Activated T-cell treated with anti-CD3 and anti-CD28 coated beads for 1 hour (primary cell): ENCODE data around the gene NPRL2.

Experiments used
- DNase-seq: peaks from one replicate; pipeline ENCODE4 v3.0.0-alpha.2; 2020; ENCODE audit warnings: low read depth

The NPRL2 gene

DNA sequence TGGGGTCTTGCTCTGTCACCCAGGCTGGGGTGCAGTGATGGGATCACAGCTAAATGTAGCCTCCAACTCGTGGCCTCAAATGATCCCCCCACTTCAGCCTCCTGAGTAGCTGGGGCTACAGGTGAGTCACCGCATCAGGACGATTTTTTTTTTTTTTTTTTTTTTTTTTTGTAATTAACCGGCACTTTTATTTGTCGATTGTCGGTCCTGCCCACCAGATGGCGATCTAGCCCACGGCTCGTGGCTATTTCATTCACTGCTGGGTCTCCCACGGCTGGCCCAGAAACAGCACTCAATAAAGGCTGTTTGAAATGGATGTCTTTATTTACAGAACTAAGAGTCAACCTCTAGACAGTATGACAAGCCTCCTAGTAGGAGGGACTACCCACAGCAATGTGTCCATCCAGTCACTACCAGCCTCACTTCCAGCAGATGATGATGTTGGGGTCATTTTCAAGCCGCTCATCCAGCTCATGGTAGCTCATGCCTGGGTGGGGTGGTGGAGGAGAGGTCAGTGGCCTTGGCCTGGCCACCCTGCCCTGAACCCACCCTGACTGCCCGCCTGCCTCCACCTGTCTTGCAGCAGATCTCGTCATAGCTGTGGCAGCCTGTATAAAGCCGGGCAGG lies 3.3 kb downstream of the NPRL2 start:
- DNase-seq: peak; percentile 64

DNA sequence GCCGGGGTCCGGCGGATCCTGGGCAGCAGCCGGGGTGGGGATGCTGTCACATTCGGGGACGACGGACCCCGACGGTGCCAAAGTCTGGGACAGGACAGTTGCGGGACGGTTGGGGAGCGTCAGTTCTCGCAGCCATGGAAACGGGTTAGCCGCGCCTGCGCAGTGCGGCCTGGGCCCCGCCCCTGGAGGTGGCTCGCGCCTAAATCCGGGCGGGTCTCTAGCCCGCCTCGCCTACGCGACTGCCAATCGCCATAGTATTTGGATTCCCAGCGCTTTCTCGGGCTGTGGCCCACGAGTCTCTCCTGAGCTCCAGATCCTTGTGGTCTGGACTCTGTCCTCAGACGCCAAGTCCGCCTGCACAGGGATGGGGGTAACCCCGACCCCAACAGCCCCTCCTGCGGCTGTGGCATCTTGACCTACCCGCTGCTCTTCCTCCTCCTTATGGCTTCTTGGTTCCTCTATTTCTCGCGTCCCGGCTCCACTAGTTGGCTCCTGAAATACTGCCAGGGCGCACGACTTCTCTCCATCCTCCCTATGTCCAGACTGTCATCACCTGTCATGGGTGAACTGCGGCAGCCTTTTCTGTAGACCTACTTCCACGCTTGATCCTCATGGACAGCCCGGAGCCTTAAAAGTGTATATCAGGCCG lies 4.9 kb downstream of the NPRL2 start, which contains the start of gene ZMYND10:
Gene ZMYND10 (minus strand): TSS at position 147 of the 649 bp plus-strand sequence. CDS start 153 bp downstream, outside the sequence.
- DNase-seq: peak; percentile 73

DNA sequence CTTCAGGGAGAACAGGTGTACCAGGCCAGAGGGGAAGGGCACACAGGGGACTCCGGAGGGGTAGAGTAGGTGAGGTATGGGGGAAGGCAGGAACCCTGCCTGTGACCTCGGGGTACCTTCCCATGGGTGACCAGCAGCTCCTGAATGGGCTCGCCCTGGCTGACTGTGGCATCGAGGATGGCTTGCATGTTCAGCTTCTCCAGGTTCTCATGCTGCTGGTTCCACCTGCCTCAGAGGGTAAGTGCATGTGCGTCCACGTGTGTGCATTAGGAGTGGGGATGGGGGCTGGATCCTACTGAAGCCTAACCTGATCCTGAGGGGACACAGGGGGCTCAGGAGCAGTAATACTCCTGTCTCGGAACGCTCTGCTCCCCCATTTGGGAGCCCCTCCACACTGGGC lies 5.6 kb downstream of the NPRL2 start:
- DNase-seq: no peak

DNA sequence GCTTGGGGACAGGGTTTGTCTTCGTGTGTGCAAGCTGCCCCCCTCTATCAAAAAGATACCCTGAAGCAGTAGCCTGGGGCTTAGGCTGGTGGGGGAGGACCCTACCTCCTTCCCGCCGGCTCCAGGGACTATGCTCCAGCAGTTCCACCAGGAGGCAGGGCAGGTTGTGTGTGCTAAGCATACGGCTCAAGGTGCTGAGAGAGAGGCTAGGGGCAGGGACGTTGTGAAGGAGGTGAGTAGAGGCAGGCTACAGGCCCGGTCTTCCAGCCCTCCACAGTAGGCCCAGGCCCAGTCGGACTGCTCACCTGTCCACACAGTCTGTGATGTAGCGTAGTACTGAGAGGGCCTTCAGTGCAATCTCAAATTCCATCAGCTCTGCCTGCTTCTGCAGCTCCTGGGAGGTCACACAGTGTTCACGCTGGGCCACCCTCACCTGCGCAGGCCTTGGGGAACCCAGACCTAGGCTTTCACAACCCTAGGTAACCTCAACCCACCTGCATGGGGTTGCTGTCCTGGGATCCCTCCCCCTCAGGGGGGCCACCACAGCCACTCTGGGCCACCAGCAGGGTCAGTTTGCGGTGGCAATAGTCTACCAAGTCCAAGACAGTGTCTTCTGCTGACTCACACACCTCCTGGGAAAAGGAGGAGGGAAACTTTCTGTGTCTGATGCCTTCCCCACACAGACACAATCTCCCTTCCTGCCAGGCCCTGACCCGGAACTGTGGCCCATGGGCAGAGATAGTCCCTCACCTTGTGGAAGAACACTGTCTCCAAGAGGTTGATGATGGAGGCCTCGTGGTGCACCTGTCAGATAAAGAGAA lies 7.6 kb downstream of the NPRL2 start:
- no peak for DNase-seq

DNA sequence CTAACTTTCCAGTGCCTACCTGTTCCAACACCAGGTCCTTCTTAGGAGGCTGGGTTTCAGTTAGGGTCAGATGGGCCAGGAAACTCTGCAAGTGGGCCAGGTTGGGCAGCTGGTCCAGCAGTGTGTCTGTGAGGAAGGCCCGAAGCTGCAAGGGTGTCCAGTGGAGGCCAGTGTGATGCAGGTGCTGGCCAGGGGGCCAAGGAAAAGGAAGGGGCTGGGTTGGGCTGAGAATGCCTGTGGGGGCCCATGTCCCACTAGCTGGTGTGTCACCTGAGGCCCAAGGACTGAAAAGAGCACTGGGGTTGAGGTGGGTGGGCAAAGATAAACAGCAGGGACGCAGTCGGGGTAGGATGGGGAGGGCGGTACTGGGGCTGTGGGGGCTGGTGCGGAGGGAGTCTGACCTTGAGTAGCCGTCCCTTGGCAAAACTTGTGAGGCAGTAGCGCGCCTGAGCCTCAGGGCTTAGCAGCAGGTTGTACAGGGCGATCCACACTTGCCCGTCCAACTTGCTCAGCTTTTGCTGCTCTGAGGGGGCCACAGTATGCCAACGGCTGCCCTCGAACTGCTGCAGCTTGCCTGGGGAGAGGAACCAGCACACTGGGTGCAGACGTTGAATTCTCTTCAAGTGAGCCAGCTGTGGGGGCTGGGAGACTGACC lies 8.5 kb downstream of the NPRL2 start:
- no peak for DNase-seq

DNA sequence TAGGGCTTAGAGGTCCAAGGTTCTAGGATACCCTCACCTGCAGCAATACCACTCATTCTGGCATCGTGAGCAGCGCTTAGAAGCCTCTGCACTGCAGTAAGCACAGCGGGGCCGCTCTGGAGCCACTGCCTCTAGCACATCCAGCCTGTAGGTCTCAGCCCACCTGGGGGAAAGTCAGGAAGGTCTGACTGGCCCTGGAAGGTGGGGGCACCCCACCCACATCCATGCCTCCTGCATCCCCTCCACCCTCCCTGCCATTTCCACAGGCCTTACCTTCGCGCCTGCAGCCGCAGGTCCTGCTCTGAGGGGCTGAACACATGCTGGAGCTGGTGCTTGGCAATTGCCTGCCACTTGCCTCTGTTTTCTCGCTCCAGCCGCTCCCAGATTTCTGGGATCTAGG lies 9.0 kb downstream of the NPRL2 start:
- no peak for DNase-seq

DNA sequence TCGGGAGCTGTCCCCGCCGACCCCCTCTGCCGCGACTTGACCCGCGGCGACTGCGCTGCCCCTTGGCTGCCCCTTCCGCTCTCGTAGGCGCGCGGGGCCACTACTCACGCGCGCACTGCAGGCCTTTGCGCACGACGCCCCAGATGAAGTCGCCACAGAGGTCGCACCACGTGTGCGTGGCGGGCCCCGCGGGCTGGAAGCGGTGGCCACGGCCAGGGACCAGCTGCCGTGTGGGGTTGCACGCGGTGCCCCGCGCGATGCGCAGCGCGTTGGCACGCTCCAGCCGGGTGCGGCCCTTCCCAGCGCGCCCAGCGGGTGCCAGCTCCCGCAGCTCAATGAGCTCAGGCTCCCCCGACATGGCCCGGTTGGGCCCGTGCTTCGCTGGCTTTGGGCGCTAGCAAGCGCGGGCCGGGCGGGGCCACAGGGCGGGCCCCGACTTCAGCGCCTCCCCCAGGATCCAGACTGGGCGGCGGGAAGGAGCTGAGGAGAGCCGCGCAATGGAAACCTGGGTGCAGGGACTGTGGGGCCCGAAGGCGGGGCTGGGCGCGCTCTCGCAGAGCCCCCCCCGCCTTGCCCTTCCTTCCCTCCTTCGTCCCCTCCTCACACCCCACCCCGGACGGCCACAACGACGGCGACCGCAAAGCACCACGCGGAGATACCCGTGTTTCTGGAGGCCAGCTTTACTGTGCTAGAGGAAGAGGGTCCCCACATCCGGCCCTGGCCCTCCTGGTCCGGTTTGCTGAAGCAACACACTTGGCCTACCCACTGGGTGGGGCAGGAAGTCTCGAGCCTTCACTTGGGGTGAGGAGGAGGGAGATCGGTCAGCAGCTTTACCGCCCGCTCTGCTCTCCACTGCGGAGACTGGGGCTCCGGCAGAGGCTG lies 9.9 kb downstream of the NPRL2 start, which contains the start of gene RASSF1:
Gene RASSF1 (minus strand): TSS at position 389 of the 882 bp plus-strand sequence. CDS start 31 bp downstream, at position 358.
- DNase-seq: peak; percentile 47

DNA sequence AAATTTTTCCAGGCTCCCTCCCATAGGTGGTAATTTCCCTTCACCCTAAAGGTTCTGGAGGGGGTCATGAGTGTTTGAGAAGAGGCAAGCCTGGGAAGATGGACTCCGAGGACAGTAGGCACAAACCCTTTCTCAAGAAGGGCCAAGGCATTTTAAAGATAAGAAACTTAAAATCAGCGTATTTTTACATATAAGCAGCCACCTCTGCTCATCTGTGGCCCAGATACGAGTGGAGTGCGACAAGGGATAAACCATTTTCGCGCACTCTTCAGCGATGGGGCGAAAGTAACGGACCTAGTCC lies 10.5 kb downstream of the NPRL2 start:
- no peak for DNase-seq

DNA sequence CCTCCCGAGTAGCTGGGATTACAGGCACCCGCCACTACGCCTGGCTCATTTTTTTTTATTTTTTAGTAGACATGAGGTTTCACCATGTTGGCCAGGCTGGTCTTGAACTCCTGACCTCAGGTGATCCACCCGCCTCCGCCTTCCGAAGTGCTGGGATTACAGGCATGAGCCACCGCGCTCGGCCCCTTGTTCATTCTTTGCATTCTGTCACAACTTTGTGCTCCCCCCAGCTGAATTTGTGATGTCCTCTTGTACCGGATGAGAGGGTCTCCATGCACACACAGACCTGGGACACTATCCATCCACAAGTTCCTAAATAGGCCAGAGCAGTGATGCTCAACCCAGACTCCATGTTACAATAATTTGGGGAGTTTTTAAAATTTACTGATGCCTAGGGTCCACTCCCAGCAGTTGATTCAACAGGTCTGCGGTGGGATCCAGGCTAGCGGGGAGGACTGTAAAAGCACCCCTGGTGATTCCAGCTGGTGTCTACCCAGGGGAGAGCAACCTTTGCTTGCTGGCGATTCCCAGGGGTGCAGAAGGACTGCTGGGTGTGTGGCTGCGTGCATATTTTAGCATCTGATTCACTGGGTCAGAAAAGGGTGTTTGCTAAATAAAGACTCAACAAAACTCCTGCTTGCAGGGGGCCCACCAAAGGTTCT lies 11.0 kb downstream of the NPRL2 start:
- no peak for DNase-seq

DNA sequence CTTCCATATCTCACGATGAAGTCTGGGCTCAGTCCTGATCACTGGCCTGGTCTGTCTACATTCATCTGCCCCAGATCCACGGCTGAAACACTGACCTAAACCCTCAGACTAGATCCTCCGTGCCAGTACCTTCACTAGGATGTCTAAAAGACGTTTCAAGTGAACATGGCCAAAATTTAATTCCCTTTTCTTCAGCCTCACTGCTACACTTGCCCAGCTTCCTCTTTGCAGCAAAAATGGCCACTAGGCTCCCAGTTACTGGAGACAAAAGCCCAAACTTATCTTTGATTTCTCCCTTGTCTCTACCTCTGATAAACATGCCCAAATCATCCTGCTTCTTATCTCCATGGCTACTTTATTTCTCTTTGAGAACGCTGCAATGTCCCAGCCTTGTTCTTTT lies 11.6 kb downstream of the NPRL2 start:
- no peak for DNase-seq

DNA sequence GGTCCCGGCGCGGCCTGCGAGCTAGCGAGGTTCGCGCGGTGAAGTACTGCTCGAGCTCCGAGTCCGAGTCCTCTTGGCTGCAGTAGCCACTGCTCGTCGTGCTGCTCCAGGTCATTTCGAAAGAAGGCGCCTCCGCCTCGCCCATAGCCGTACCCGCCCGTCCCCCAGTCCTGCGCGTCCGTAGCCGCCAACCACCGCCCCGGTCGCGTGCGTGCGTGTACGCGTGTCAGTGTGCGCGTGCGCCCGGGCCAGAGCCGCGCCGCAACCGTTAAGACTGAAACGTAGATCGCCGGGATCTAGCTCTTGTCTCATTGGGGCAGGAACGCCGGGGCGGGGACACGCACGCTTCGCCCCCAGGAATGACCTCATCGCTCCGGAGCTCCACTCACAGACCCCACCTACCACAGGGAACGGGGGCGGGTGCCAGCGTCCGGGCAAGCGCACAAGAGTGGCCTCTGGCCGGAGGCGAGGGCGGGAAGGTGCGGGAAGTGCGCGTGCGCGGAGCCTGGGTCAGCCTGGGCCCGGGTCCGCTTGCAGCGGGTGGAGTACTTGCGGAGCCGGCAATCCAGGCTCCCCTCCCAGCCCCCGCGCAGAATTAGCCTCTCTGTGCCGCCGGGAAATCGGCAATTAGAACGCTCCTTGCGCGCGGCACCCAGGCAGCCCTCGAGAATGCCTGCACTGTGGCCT lies 13.3 kb downstream of the NPRL2 start:
- peak; percentile 85 for DNase-seq

DNA sequence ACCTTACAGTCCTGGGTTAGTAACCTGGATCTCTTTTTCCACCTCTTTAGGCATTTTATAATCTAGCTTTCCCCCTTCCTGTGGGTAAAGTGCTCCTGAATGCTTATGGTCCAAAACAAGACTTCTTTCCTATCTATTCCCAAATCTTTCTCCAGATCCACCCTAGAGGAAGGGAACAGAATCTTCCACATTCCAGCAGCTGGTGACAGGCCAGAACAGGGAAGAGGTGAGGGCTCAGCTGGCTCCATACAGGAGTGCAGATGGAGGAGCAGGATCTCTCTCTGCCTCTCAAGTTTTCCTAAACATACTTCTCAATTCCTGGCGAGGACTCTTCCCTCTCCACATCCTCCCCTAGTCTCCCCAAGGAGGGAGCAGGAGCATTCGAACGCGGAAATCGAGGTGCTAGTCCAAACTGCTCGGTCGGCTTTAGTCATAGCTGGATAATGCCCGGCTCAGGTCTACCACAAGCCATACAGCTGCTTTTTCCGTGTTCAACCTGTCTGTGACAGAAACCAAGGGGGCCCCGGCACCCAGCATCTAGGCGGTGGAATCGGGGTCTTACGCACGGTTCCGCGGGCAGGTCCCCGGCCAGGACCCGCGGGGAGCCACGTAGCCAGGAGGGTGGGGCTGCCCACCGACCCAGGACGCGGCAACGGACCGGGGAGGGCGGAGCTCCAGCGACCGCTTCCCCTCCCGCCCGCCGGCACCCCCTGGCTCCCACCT lies 14.0 kb downstream of the NPRL2 start:
- peak; percentile 26 for DNase-seq

DNA sequence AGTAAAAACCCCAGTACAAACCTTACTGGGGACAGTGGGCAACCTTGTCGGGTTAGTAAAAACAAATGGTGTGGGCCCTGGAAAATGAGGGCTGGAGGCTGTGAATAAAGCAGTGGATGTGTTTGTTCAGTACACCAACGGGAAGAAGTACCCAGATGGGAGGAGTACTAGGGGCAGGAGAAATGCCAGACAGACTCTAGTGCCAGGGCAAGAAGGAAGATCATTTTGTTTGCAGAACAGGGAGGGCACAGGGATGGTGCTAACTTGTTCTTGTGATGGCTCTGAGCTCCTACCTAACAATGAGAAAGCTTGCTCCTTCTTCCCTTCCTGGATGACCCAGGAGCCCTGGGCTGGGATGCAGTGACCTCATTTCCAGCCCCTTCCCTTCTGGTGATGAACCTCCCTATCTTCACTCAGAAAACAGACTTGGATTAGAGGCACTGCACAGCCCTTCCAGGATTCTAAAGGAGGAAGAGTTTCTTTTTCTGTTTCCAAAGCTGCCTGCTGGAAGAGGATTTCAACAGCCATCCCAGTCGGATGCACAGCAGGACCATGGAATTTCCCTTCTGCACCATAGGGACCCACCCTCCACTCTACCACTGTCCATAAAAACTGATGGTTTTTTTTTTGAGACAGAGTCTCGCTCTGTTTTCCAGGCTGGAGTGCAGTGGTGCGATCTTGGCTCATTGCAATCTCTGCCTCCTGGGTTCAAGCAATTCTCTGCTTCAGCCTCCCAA lies 16.1 kb downstream of the NPRL2 start:
- no peak for DNase-seq

DNA sequence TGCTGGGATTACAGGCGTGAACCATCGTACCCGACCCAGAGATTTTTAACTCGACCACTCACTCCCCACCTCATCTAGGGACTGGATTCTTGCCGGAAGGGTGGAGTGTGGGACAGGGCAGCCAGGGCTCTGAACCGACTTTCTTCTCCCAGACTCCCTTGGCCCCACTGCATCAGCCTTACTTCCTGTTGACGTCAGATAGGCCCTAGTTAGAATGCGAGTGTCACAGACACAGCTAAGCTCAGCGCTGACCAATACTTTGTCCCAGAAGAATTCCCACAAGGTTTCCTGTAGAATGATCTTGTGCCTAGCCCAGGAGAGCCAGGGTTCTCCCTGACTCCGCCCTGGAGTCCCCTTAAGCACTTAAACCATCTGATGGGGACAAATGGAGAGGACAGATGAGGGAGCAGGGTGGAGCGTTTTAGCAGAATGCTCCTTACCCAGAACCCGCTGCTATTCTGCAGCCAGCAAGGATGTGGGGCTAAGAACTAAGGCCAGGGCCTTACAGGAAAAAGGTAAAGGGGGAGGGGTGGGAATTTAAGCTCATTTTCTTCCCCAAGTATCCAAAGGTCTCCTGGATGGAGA lies 16.7 kb downstream of the NPRL2 start:
- DNase-seq: no peak

DNA sequence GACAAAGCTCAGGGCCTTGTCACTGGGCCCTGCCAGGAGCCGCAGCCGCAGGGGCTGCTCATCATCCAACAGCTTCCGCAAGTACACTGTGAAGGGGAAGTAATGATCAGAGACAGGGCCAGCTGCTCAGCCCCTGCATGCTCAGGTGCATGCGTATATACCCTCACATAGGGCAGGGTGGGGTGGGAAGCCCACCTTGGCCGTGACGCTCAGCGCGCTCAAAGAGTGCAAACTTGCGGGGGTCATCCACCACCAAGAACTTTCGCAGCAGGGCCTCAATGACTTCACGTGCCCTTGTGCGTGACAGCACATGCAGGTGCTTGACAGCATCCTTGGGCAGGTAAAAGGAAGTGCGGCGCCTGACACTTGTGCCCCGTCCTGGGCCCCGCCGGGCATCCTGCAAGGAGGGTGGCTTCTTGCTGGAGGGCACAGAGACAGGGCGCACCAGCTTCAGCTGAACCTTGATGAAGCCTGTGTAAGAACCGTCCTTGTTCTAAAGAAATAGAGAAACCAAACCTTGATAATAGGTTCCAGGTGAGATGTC lies 19.1 kb downstream of the NPRL2 start:
- DNase-seq: no peak

DNA sequence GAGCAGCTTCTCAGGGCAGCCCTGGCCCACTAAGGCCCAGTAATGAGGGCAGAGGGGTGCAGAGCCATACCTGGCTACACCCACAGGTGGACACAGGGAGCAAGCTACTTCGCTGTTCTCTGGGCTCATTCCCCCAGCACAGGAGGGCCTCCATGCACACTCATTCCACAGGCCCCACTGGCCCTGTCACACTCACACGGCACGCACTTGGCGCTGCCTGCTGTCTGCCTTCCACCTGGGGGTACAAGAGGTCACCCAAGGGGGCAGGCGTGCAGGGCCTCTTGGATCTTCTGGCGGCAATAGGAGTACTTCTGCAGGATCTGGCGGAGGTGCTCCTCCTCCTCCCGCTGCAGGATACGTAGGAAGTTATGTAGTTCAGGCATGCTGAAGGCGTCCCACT lies 20.2 kb downstream of the NPRL2 start:
- DNase-seq: no peak

DNA sequence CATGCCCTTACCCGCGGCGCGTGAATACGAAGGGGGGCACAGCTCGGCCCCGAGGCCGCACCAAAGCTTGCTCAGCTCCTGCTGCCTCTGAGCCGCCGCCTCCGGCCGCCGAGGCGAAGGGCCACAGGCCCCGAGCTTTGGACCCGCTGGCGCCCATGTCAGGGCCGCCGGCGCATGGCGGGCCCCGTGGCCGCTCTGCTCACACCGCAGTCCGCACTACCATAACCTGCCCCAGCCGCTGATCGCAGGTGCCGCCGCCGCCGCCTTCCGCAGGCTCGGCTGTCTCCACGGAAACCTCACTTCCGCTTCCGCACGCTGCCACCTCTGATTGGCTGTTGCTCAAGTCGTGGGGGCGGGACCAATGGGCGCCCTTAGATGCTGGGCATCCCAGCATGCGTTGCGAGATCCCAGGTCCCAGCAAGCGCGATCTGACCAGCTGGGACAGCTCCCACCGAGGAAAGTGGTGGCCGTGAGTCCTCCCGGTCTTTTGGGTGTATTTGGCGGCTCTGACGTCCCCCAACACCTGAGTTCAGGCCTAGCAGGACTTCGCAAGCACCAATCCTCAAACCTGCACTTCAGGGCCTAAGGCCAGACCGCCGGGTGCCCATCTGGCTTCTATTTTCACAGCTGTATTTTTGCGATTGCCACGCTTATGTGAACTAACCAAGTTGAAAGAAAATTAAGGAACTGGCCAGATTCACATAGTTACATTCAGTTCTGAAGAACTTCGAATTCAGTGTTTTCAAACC lies 22.5 kb downstream of the NPRL2 start, which contains the start of gene TUSC2:
Gene TUSC2 (minus strand): TSS at position 281 of the 749 bp plus-strand sequence. CDS start 124 bp downstream, at position 157.
- DNase-seq: peak; percentile 93
